ENCODE results near the gene NCBP1. TPM values are rescaled to one million over a fixed set of nuclear protein-coding genes. Genes with fewer than 3 reads are reported as not detected.

Gene NCBP1, protein sequence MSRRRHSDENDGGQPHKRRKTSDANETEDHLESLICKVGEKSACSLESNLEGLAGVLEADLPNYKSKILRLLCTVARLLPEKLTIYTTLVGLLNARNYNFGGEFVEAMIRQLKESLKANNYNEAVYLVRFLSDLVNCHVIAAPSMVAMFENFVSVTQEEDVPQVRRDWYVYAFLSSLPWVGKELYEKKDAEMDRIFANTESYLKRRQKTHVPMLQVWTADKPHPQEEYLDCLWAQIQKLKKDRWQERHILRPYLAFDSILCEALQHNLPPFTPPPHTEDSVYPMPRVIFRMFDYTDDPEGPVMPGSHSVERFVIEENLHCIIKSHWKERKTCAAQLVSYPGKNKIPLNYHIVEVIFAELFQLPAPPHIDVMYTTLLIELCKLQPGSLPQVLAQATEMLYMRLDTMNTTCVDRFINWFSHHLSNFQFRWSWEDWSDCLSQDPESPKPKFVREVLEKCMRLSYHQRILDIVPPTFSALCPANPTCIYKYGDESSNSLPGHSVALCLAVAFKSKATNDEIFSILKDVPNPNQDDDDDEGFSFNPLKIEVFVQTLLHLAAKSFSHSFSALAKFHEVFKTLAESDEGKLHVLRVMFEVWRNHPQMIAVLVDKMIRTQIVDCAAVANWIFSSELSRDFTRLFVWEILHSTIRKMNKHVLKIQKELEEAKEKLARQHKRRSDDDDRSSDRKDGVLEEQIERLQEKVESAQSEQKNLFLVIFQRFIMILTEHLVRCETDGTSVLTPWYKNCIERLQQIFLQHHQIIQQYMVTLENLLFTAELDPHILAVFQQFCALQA
- total RNA-seq = 39.5 and 83.2 TPM in 2 replicates

DNA sequence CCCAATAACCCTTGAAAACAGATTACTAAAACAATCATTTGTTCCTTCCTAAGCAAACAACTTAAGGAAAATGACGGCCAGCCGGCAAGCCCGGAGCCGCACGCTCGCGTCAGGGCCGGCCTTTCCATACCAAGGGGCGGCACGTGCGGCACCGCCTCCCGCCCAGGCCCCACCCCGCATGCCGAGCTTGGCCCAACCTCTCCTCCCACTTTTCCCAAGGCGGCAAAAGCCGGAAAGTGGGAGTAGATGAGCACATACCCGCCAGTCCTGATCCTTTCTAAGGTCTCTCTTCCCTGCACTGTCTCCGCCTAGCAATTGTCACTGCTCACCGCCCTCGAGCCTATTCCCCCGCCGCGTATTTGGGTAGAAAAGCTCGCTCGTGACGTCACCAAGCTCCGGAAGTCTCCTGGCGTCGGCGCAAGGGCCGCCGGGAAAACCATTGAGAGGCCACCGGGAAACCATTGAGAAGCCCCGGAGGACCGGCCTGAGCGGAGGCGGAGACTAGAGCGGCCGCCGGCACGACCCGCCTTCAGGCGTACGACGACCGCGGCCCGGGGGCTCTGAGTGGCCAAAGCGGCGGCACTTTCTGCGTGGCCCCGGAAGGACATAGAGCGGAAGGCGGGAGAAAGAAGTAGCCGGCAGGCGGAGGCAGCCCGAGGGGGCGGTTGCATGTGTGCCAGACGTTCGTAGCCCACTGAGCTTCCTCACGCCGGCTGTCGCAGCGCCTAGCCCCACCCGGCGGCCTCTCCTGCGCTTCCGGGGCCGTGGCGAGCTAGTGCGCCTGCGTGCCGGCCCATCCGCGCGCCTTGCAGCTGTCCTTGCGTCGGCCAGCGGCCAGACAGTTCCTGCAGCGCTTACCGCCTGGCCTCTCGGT is at the start of gene NCBP1, which contains the start of gene TSTD2:
TSS of gene NCBP1 (plus strand) at position 837 of the 874 bp plus-strand sequence. CDS start 61 bp downstream, outside the sequence.
TSS of gene TSTD2 (minus strand) at position 384 of the 874 bp plus-strand sequence. CDS start 5,806 bp downstream, outside the sequence.

DNA sequence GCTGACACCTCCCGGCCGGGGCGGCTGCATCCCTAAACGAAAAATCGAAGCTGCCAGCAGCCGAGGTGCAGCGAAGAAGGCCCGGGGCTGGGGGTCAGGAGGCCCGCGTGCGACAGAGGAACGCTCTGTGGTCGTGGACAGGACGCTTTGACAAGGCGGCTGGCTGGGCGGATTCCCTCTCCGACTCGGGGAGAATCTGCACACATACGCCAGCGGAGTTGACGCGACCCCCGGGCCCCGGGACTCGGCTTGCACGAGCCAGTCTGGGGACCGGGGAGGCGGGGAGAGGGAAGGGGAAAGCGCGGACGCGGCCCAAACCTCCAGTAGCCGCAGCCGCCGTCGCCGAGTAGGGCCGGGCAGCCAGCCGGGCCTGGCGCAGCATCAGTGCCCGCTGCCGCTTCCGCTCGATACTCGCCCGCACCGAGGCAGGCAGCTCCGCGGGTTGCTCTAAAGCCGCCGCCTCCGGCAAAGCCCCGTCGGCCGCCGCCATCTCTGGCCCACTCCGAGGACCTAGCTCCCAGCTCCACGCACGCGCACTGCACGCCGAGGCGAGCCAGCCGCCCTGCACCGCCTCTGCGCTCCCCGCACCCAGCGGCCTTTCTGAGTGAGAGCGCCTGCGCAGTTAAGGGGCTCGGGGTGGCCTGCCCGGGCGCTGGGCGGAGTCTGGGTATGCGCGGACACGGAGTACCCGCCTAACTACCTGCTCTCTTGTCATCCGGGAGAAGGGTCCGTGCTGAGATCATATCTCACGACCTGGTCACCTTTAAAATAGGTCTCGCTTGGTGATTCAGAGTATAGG is 63.4 kb downstream of the NCBP1 start, which contains the start of gene XPA:
TSS of gene XPA (minus strand) at position 538 of the 799 bp plus-strand sequence. CDS start at position 490, 48 bp downstream.

Other genes starting within 250 kb of the NCBP1 start
- gene TDRD7, start 221.7 kb upstream of the NCBP1 start, total RNA-seq = 6.9 and 7.6 TPM in 2 replicates
- under 0.01 and 0.28 TPM in 2 replicates for gene TMOD1, start 132.2 kb upstream of the NCBP1 start, total RNA-seq
- gene TSTD2, start 453 bp upstream of the NCBP1 start, total RNA-seq = 15.5 and 18.6 TPM in 2 replicates
- 4.2 and 4.8 TPM in 2 replicates for gene XPA, start 63.5 kb downstream of the NCBP1 start, total RNA-seq
- under 0.01 TPM in 2 replicates for gene FOXE1, start 219.4 kb downstream of the NCBP1 start, total RNA-seq